H9 (cell line): ENCODE results near the gene ARHGAP26. TPM values are rescaled to one million over a fixed set of nuclear protein-coding genes. Genes with fewer than 3 reads are reported as not detected.

ENCODE experiments used
- DNase-seq: peaks from one replicate; pipeline ENCODE4 v3.0.0-alpha.2; 2017
- H2AFZ ChIP-seq: one replicate; pipeline ENCODE4 v1.6.1; 2013; ENCODE audit warnings: mild to moderate bottlenecking, low read length, control low read depth, moderate library complexity
- H2AK5ac ChIP-seq: 2 replicates; pipeline ENCODE4 v1.6.1; 2013; ENCODE audit warnings: low read length, control low read depth, mixed read lengths; ENCODE audit not compliant: insufficient read length
- H2BK120ac ChIP-seq: one replicate; pipeline ENCODE4 v1.6.1; 2013; ENCODE audit warnings: low read depth, mild to moderate bottlenecking, low read length, control low read depth, inconsistent platforms; ENCODE audit not compliant: poor library complexity, severe bottlenecking
- H2BK12ac ChIP-seq: 2 replicates; pipeline ENCODE4 v1.6.1; 2013; ENCODE audit warnings: low read length, control low read depth, mixed read lengths, low read depth; ENCODE audit not compliant: insufficient read length
- H2BK15ac ChIP-seq: 2 replicates; pipeline ENCODE4 v1.6.1; 2013; ENCODE audit warnings: low read depth, low read length, control low read depth
- H2BK20ac ChIP-seq: one replicate; pipeline ENCODE4 v1.6.1; 2013; ENCODE audit warnings: low read depth, mild to moderate bottlenecking, low read length, control low read depth, inconsistent platforms; ENCODE audit not compliant: poor library complexity, severe bottlenecking
- H2BK5ac ChIP-seq: 2 replicates; pipeline ENCODE4 v1.6.1; 2013; ENCODE audit warnings: low read length, control low read depth, mixed read lengths; ENCODE audit not compliant: insufficient read length
- H3K14ac ChIP-seq: 2 replicates; pipeline ENCODE4 v1.6.1; 2013; ENCODE audit warnings: low read length, control low read depth; ENCODE audit not compliant: insufficient read depth
- H3K18ac ChIP-seq: 2 replicates; pipeline ENCODE4 v1.6.1; 2013; ENCODE audit warnings: low read depth, mild to moderate bottlenecking, mixed read lengths, low read length, control low read depth; ENCODE audit not compliant: insufficient read length
- H3K23ac ChIP-seq: 2 replicates; pipeline ENCODE4 v1.6.1; 2013; ENCODE audit warnings: low read length, control low read depth, mixed read lengths, low read depth; ENCODE audit not compliant: insufficient read length
- H3K23me2 ChIP-seq: 2 replicates; pipeline ENCODE4 v1.6.1; 2013; ENCODE audit warnings: low read depth, mild to moderate bottlenecking, mixed read lengths, low read length, control low read depth; ENCODE audit not compliant: insufficient read length, poor library complexity, severe bottlenecking
- H3K27ac ChIP-seq: 2 replicates; pipeline ENCODE4 v1.5.1; 2013; ENCODE audit warnings: low read length, control low read depth, mixed read lengths, low read depth; ENCODE audit not compliant: insufficient read length
- H3K27me3 ChIP-seq: 2 replicates; pipeline ENCODE4 v1.6.1; 2013; ENCODE audit warnings: low read length, control low read depth, inconsistent platforms; ENCODE audit not compliant: insufficient read depth
- H3K4ac ChIP-seq: 2 replicates; pipeline ENCODE4 v1.6.1; 2013; ENCODE audit warnings: low read depth, mild to moderate bottlenecking, control low read depth, inconsistent platforms, low read length, moderate library complexity
- H3K4me1 ChIP-seq: 2 replicates; pipeline ENCODE4 v1.6.1; 2013; ENCODE audit warnings: low read length, control low read depth, inconsistent platforms; ENCODE audit not compliant: insufficient read depth
- H3K4me2 ChIP-seq: 2 replicates; pipeline ENCODE4 v1.6.1; 2013; ENCODE audit warnings: low read length, control low read depth, mixed read lengths; ENCODE audit not compliant: insufficient read length, insufficient read depth
- H3K56ac ChIP-seq: 2 replicates; pipeline ENCODE4 v1.6.1; 2013; ENCODE audit warnings: low read depth, mild to moderate bottlenecking, mixed read lengths, low read length, control low read depth; ENCODE audit not compliant: insufficient read length
- H3K79me1 ChIP-seq: 2 replicates; pipeline ENCODE4 v1.6.1; 2013; ENCODE audit warnings: low read depth, mild to moderate bottlenecking, moderate library complexity, low read length, control low read depth, inconsistent platforms; ENCODE audit not compliant: insufficient read depth, poor library complexity, severe bottlenecking
- H3K79me2 ChIP-seq: 2 replicates; pipeline ENCODE4 v1.6.1; 2013; ENCODE audit warnings: low read length, control low read depth, inconsistent platforms; ENCODE audit not compliant: insufficient read depth
- H3K9ac ChIP-seq: 2 replicates; pipeline ENCODE4 v1.6.1; 2013; ENCODE audit warnings: low read length, control low read depth, mixed read lengths; ENCODE audit not compliant: insufficient read length; ENCODE audit errors: extremely low read depth
- H3K9me3 ChIP-seq: one replicate; pipeline ENCODE4 v1.6.1; 2013; ENCODE audit warnings: low read depth, low read length, inconsistent platforms; ENCODE audit not compliant: control insufficient read depth
- H3T11ph ChIP-seq: one replicate; pipeline ENCODE4 v1.6.1; 2013; ENCODE audit warnings: mild to moderate bottlenecking, low read length, control low read depth, inconsistent platforms
- H4K20me1 ChIP-seq: one replicate; pipeline ENCODE4 v1.6.1; 2013; ENCODE audit not compliant: control insufficient read depth, insufficient read length, insufficient read depth
- H4K5ac ChIP-seq: 2 replicates; pipeline ENCODE4 v1.6.1; 2013; ENCODE audit warnings: low read depth, mild to moderate bottlenecking, mixed read lengths, low read length, control low read depth; ENCODE audit not compliant: insufficient read length
- H4K8ac ChIP-seq: replicated peaks from 2 replicates; pipeline ENCODE4 v1.6.1; 2013; ENCODE audit warnings: low read length, control low read depth, mixed read lengths, low read depth; ENCODE audit not compliant: insufficient read length
- H4K91ac ChIP-seq: 2 replicates; pipeline ENCODE4 v1.6.1; 2013; ENCODE audit warnings: low read depth, mild to moderate bottlenecking, moderate library complexity, mixed read lengths, low read length, control low read depth; ENCODE audit not compliant: insufficient read length
- H3K27ac Mint-ChIP-seq, 3 experiments: 2 replicates in 2 of 3; 3 replicates in 1 of 3; pipeline ENCODE4 v1.8.0; 2020 to 2021; ENCODE audit warnings: mixed read lengths in 3 of 3, mild to moderate bottlenecking in 1 of 3, moderate library complexity in 1 of 3
- H3K27me3 Mint-ChIP-seq: 2 replicates; pipeline ENCODE4 v1.8.0; 2021; ENCODE audit warnings: low read depth, mild to moderate bottlenecking, moderate library complexity, mixed read lengths
- H3K36me3 Mint-ChIP-seq, 3 experiments: 2 replicates in 2 of 3; 3 replicates in 1 of 3; pipeline ENCODE4 v1.8.0; 2020 to 2021; ENCODE audit warnings: low read depth in 3 of 3, mixed read lengths in 3 of 3; ENCODE audit not compliant: insufficient read depth in 1 of 3
- H3K4me1 Mint-ChIP-seq, 2 experiments: 2 replicates each; pipeline ENCODE4 v1.8.0; 2020; ENCODE audit warnings: mixed read lengths in 2 of 2
- H3K4me3 Mint-ChIP-seq, 2 experiments: 2 replicates in 1 of 2; 3 replicates in 1 of 2; pipeline ENCODE4 v1.8.0; 2020 to 2021; ENCODE audit warnings: mild to moderate bottlenecking in 2 of 2, mixed read lengths in 2 of 2, moderate library complexity in 1 of 2
- H3K9me3 Mint-ChIP-seq, 2 experiments: 2 replicates in 1 of 2; 3 replicates in 1 of 2; pipeline ENCODE4 v1.8.0; 2020; ENCODE audit warnings: mild to moderate bottlenecking in 2 of 2, mixed read lengths in 2 of 2, moderate library complexity in 1 of 2
- WGBS: extraction: QIAGEN DNeasy Blood & Tissue Kit; methylation state at CpG from one replicate; pipeline ENCODE4 v1.1.7; 2013; ENCODE audit warnings: missing lambda C conversion rate, low lambda C conversion rate, mixed read lengths; ENCODE audit not compliant: insufficient read length; ENCODE audit errors: extremely low coverage; 5-methylcytosine and 5-hydroxymethylcytosine counted together
- total RNA-seq: library from RNA; stranded (reverse); gene quantifications from 2 replicates; pipeline ENCODE4 v1.2.1, GENCODE V29; 2021
- TF ChIP-seq, protein P1 (sequence below): fragments of 200-600 bp; sonication (generic); conservative IDR thresholded peaks from 3 replicates; pipeline ENCODE4 v1.8.0; 2021; ENCODE audit warnings: antibody characterized with exemption, mild to moderate bottlenecking

ARHGAP26 gene
- total RNA-seq, 1 experiment from 2014 or later = 13.8 TPM

DNA sequence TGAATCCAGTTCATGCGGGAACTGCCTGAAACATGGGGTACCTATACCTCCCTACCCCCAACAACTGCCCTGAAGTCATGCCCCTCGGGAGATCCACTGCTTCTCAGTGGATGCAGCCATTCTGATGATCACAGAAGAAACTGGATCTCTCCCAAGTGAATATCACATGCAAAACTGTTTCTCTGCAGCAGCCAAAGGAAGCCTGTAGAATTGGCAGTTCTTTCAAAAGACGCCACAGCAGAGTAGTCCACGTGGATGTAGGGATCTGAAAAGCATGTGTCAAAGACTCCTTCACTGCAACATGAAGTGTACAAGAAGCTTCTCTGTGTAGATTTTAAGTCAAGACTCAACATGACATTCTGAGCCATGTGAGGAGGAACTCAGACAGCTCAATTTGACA lies 346.6 kb downstream of the ARHGAP26 start:
- H3K18ac ChIP-seq = no peak overlapping the region
- no peak overlapping the region for H2BK12ac ChIP-seq
- no peaks in the 10 kb centered on the region for H3K79me1 ChIP-seq
- no peak overlapping the region for H2AFZ ChIP-seq
- no peak overlapping the region for H4K91ac ChIP-seq
- no peaks in the 10 kb centered on the region for H3K23me2 ChIP-seq
- Mint-ChIP-seq H3K27me3 (no peaks in the 10 kb centered on the region), H3K4me1 (peaks cover 27 to 37% of the 10 kb centered on the region in 2 experiments), H3K27ac (peak overlapping the region in 2 of 3 experiments; percentile 4 to 9; a peak in 1 of 7 replicates), H3K36me3 (peaks cover 8 to 11% (median 11%) of the 10 kb centered on the region in 3 experiments), H3K9me3 (peaks cover 3% of the 10 kb centered on the region in 2 experiments; a peak in 2 of 5 replicates), H3K4me3 (no peak overlapping the region)
- no peak overlapping the region for H2BK20ac ChIP-seq
- H3K23ac ChIP-seq = no peak overlapping the region
- H3K27me3 ChIP-seq = no peaks in the 10 kb centered on the region
- no peak overlapping the region for H3K27ac ChIP-seq
- no peak overlapping the region for H2BK5ac ChIP-seq
- H2BK120ac ChIP-seq = no peak overlapping the region
- peaks cover 10% of the 10 kb centered on the region for H3K4me1 ChIP-seq
- no peak overlapping the region for H3K4ac ChIP-seq
- H3T11ph ChIP-seq = no peak overlapping the region
- H3K9ac ChIP-seq = no peak overlapping the region
- no peak overlapping the region for H3K4me2 ChIP-seq
- no peaks in the 10 kb centered on the region for H3K9me3 ChIP-seq
- H4K5ac ChIP-seq = no peak overlapping the region
- no peak overlapping the region for H3K56ac ChIP-seq
- H4K8ac ChIP-seq = no peak overlapping the region
- no peak overlapping the region for H3K14ac ChIP-seq
- TF ChIP-seq, protein P1, sequence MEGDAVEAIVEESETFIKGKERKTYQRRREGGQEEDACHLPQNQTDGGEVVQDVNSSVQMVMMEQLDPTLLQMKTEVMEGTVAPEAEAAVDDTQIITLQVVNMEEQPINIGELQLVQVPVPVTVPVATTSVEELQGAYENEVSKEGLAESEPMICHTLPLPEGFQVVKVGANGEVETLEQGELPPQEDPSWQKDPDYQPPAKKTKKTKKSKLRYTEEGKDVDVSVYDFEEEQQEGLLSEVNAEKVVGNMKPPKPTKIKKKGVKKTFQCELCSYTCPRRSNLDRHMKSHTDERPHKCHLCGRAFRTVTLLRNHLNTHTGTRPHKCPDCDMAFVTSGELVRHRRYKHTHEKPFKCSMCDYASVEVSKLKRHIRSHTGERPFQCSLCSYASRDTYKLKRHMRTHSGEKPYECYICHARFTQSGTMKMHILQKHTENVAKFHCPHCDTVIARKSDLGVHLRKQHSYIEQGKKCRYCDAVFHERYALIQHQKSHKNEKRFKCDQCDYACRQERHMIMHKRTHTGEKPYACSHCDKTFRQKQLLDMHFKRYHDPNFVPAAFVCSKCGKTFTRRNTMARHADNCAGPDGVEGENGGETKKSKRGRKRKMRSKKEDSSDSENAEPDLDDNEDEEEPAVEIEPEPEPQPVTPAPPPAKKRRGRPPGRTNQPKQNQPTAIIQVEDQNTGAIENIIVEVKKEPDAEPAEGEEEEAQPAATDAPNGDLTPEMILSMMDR = no peak
- no peak overlapping the region for H2BK15ac ChIP-seq
- DNase-seq = no peak
- no CpG with 5 or more reads among the region's 4 CpGs for WGBS
- no peaks in the 10 kb centered on the region for H3K79me2 ChIP-seq
- no peaks in the 10 kb centered on the region for H4K20me1 ChIP-seq
- H2AK5ac ChIP-seq = no peak overlapping the region
